ENCODE measurements around the gene HNRNPD. TPM values are rescaled to one million over a fixed set of nuclear protein-coding genes. Genes with fewer than 3 reads are reported as not detected.
A peak's percentile ranks its signal among the peaks of the same experiment; 100 is the strongest.

HNRNPD gene
- total and polyA plus RNA-seq, 10 of the 15 experiments (the other 5 are each of a cell fraction or from before 2014, with no cell fraction given), result 76.6 to 882 (median 265) TPM

DNA sequence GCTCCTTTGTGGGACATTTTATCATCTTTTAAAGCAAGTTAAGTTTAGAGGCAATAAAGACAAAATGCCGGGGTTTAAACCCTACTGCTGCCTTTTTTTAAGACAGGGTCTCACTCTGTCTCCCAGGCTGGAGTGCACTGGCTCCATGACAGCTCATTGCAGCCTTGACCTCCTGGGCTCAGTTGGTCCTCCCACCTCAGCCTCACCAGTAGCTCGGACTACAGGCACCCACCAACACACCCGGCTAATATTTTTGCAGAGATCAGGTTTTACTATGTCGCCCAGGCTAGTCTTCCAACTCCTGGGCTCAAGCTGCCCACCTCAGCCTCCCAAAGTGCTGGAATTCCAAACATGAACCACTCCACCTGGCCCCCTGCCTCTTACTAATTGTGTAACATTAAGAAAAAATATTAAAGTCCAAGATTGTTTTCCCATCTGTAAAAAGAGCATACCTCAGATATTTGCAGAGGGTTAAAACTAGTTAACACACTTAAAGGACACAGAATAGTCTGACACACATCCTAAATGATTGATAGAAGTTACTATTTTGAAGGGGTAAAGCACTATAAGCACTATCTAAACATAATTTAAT is 9.8 kb downstream of the HNRNPD start:
- H3K36me3 ChIP-seq (ENCODE audit: control insufficient read depth in 2 of 2, insufficient read depth in 2 of 2, low read length in 1 of 2), result peaks cover 0 to 32% of the 10 kb centered on the region in 2 experiments
- intact Hi-C loops (cut with micrococcal nuclease; ENCODE audit: unreplicated experiment) (no loop called here), in situ Hi-C loops (cut with MboI) (no loop called here)
- peak overlapping the region; percentile 59 for H3K4me2 ChIP-seq (ENCODE audit: control insufficient read depth, insufficient read depth)
- H3K27ac ChIP-seq (ENCODE audit: control insufficient read depth, insufficient read depth), result no peak overlapping the region
- peak overlapping the region; percentile 9; the same call in 1 of the 2 replicates for H3K4me3 ChIP-seq
- peaks cover 13% of the 10 kb centered on the region; the same call in 1 of the 2 replicates for H4K20me1 ChIP-seq (ENCODE audit: control insufficient read depth, insufficient read depth)
- H2AFZ ChIP-seq (ENCODE audit: control insufficient read depth, low read depth, low read length), result no peak overlapping the region
- 79% methylated on average over 4 of the region's 4 CpGs for WGBS (ENCODE audit: insufficient coverage, insufficient replicate concordance, low lambda C conversion rate, missing lambda C conversion rate)
- peaks cover 99% of the 10 kb centered on the region for H3K79me2 ChIP-seq (ENCODE audit: control insufficient read depth, insufficient read depth, low read length)
- H3K9me3 ChIP-seq (replicated peaks; ENCODE audit: control insufficient read depth, insufficient read depth, low read length), result no peaks in the 10 kb centered on the region
- TF ChIP-seq, protein P1, sequence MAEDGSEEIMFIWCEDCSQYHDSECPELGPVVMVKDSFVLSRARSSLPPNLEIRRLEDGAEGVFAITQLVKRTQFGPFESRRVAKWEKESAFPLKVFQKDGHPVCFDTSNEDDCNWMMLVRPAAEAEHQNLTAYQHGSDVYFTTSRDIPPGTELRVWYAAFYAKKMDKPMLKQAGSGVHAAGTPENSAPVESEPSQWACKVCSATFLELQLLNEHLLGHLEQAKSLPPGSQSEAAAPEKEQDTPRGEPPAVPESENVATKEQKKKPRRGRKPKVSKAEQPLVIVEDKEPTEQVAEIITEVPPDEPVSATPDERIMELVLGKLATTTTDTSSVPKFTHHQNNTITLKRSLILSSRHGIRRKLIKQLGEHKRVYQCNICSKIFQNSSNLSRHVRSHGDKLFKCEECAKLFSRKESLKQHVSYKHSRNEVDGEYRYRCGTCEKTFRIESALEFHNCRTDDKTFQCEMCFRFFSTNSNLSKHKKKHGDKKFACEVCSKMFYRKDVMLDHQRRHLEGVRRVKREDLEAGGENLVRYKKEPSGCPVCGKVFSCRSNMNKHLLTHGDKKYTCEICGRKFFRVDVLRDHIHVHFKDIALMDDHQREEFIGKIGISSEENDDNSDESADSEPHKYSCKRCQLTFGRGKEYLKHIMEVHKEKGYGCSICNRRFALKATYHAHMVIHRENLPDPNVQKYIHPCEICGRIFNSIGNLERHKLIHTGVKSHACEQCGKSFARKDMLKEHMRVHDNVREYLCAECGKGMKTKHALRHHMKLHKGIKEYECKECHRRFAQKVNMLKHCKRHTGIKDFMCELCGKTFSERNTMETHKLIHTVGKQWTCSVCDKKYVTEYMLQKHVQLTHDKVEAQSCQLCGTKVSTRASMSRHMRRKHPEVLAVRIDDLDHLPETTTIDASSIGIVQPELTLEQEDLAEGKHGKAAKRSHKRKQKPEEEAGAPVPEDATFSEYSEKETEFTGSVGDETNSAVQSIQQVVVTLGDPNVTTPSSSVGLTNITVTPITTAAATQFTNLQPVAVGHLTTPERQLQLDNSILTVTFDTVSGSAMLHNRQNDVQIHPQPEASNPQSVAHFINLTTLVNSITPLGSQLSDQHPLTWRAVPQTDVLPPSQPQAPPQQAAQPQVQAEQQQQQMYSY (CRISPR knock-in tag; IDR thresholded peaks at IDR 0.05), result no peak
- TF ChIP-seq SREBF2 (IDR thresholded peaks at IDR 0.05; ENCODE audit: low read length) (no peak), EGR1 (IDR thresholded peaks at IDR 0.05; ENCODE audit: borderline replicate concordance in 1 of 2, low read depth in 2 of 2, low read length in 2 of 2) (no peak), ZNF622 (IDR thresholded peaks at IDR 0.05) (no peak), ZNF207 (IDR thresholded peaks at IDR 0.05; ENCODE audit: borderline replicate concordance) (no peak)
- TF ChIP-seq, protein P2, sequence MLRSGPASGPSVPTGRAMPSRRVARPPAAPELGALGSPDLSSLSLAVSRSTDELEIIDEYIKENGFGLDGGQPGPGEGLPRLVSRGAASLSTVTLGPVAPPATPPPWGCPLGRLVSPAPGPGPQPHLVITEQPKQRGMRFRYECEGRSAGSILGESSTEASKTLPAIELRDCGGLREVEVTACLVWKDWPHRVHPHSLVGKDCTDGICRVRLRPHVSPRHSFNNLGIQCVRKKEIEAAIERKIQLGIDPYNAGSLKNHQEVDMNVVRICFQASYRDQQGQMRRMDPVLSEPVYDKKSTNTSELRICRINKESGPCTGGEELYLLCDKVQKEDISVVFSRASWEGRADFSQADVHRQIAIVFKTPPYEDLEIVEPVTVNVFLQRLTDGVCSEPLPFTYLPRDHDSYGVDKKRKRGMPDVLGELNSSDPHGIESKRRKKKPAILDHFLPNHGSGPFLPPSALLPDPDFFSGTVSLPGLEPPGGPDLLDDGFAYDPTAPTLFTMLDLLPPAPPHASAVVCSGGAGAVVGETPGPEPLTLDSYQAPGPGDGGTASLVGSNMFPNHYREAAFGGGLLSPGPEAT (IDR thresholded peaks at IDR 0.05; ENCODE audit: low read depth), result no peak
- TF ChIP-seq, protein P3, sequence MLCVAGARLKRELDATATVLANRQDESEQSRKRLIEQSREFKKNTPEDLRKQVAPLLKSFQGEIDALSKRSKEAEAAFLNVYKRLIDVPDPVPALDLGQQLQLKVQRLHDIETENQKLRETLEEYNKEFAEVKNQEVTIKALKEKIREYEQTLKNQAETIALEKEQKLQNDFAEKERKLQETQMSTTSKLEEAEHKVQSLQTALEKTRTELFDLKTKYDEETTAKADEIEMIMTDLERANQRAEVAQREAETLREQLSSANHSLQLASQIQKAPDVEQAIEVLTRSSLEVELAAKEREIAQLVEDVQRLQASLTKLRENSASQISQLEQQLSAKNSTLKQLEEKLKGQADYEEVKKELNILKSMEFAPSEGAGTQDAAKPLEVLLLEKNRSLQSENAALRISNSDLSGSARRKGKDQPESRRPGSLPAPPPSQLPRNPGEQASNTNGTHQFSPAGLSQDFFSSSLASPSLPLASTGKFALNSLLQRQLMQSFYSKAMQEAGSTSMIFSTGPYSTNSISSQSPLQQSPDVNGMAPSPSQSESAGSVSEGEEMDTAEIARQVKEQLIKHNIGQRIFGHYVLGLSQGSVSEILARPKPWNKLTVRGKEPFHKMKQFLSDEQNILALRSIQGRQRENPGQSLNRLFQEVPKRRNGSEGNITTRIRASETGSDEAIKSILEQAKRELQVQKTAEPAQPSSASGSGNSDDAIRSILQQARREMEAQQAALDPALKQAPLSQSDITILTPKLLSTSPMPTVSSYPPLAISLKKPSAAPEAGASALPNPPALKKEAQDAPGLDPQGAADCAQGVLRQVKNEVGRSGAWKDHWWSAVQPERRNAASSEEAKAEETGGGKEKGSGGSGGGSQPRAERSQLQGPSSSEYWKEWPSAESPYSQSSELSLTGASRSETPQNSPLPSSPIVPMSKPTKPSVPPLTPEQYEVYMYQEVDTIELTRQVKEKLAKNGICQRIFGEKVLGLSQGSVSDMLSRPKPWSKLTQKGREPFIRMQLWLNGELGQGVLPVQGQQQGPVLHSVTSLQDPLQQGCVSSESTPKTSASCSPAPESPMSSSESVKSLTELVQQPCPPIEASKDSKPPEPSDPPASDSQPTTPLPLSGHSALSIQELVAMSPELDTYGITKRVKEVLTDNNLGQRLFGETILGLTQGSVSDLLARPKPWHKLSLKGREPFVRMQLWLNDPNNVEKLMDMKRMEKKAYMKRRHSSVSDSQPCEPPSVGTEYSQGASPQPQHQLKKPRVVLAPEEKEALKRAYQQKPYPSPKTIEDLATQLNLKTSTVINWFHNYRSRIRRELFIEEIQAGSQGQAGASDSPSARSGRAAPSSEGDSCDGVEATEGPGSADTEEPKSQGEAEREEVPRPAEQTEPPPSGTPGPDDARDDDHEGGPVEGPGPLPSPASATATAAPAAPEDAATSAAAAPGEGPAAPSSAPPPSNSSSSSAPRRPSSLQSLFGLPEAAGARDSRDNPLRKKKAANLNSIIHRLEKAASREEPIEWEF (IDR thresholded peaks at IDR 0.05; ENCODE audit: insufficient replicate concordance, low read depth, low read length), result no peak
- TF ChIP-seq, protein P4, sequence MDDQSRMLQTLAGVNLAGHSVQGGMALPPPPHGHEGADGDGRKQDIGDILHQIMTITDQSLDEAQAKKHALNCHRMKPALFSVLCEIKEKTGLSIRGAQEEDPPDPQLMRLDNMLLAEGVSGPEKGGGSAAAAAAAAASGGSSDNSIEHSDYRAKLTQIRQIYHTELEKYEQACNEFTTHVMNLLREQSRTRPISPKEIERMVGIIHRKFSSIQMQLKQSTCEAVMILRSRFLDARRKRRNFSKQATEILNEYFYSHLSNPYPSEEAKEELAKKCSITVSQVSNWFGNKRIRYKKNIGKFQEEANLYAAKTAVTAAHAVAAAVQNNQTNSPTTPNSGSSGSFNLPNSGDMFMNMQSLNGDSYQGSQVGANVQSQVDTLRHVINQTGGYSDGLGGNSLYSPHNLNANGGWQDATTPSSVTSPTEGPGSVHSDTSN (IDR thresholded peaks at IDR 0.05; ENCODE audit: insufficient replicate concordance, low read depth, low read length), result no peak
- TF ChIP-seq, protein P5, sequence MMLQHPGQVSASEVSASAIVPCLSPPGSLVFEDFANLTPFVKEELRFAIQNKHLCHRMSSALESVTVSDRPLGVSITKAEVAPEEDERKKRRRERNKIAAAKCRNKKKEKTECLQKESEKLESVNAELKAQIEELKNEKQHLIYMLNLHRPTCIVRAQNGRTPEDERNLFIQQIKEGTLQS (IDR thresholded peaks at IDR 0.05; ENCODE audit: borderline replicate concordance, extremely low read depth, low read depth, low read length), result no peak
- H3K4me1 ChIP-seq (ENCODE audit: control insufficient read depth, insufficient read depth, low read length), result peaks cover 5% of the 10 kb centered on the region; the same call in 1 of the 2 replicates
- POLR2A ChIA-PET, result interaction anchor here (4.4 kb wide), 1 partner anchor 65 kb away, joined by 18 read pairs; no protein-coding TSS in a partner anchor
- FAIRE-seq (no peak), ATAC-seq (peak; percentile 8; the same call in 2 of the 3 replicates), DNase-seq (ENCODE audit: low read depth, low spot score) (no peak)
- no TSS peak for BruUV-seq (replicated peaks)
- SMC1A ChIA-PET (ENCODE audit: uncharacterized antibody, unreplicated experiment), result interaction anchor here (1.5 to 2.0 kb wide), 2 partner anchors 7 to 10 kb away, joined by 4 to 7 read pairs; no protein-coding TSS in a partner anchor
- CTCF ChIA-PET, result interaction anchor here (2.0 to 4.9 kb wide), 2 partner anchors 7 to 9 kb away, joined by 7 to 49 read pairs; no protein-coding TSS in a partner anchor
- H3K27me3 ChIP-seq (replicated peaks in 1 of 2; ENCODE audit: control insufficient read depth in 2 of 2, insufficient read depth in 2 of 2, low read length in 1 of 2), result no peaks in the 10 kb centered on the region
- RAD21 ChIA-PET (ENCODE audit: unreplicated experiment), result no interaction called here
- no peak overlapping the region for H3K9ac ChIP-seq (ENCODE audit: control insufficient read depth, insufficient read depth, low read length)
